ENCODE results near the gene PRR13.
"Not testable (repeated sequence)": the region's sequence is repeated elsewhere in the genome, so short reads cannot be mapped to it uniquely, and the experiment has no call there.

PRR13 gene

DNA sequence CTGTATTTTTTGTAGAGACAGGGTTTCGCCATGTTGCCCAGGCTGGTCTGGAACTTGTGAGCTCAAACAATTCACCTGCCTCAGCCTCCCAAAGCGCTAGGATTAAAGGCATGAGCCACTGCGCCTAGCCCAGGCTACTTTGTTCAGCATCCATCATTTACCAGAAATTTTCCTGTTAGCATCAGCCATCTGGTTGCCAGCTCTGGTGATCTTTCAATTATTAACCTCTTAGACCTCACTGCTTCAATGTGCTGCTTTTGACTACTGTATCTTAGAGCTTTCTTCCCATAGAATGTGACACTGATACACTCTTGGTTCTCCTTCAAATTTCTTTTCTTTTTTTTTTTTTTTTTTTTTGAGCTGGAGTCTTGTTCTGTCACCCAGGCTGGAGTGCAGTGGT lies 23.3 kb upstream of the PRR13 start:
- TF ChIP-seq, protein P1, sequence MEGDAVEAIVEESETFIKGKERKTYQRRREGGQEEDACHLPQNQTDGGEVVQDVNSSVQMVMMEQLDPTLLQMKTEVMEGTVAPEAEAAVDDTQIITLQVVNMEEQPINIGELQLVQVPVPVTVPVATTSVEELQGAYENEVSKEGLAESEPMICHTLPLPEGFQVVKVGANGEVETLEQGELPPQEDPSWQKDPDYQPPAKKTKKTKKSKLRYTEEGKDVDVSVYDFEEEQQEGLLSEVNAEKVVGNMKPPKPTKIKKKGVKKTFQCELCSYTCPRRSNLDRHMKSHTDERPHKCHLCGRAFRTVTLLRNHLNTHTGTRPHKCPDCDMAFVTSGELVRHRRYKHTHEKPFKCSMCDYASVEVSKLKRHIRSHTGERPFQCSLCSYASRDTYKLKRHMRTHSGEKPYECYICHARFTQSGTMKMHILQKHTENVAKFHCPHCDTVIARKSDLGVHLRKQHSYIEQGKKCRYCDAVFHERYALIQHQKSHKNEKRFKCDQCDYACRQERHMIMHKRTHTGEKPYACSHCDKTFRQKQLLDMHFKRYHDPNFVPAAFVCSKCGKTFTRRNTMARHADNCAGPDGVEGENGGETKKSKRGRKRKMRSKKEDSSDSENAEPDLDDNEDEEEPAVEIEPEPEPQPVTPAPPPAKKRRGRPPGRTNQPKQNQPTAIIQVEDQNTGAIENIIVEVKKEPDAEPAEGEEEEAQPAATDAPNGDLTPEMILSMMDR (IDR thresholded peaks at IDR 0.05; ENCODE audit: insufficient read depth, missing control alignments): no peak
- no peak for FAIRE-seq

DNA sequence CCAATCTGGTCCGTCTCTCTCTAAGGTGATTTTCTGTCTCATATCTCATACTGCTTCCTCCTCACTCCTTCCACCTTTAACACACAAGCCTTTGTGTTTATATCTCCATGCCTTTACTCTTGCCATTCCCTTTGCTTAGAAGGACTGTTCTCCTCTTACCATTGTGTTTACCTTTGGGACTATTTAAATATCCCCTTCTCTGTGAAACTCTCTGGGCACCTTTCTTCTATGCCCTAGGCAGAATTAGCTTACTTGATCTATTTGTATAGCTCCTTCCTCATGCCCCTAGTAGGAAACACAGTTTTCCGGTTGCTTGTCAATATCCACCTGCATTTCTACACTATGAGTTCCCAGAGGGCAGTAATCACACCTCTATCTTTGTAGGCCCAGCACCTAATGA lies 21.8 kb upstream of the PRR13 start:
- DNase-seq (ENCODE audit: insufficient read length, low spot score) (no peak), FAIRE-seq (no peak)
- TF ChIP-seq, protein P1 (IDR thresholded peaks at IDR 0.05; ENCODE audit: insufficient read depth, missing control alignments): no peak

More for the DNA sequence above, 23.3 kb upstream of the PRR13 start:
- DNase-seq (ENCODE audit: insufficient read length, low spot score): no peak

DNA sequence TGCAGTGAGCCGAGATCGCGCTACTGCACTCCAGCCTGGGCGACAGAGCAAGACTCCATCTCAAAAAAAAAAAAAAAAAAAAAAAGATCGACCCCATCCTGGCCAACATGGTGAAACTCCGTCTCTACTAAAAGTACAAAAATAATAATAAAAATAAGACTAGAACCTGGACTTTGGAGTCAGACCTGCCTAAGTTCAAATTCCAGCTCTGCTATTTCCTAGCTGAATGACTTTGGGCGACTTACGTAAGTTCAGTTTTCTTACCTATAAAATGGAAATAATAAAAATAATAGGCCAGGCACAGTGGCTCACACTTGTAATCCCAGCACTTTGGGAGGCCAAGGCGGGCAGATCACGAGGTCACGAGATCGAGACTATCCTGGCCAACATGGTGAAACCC lies 19.3 kb upstream of the PRR13 start:
- not testable (repeated sequence) for FAIRE-seq

DNA sequence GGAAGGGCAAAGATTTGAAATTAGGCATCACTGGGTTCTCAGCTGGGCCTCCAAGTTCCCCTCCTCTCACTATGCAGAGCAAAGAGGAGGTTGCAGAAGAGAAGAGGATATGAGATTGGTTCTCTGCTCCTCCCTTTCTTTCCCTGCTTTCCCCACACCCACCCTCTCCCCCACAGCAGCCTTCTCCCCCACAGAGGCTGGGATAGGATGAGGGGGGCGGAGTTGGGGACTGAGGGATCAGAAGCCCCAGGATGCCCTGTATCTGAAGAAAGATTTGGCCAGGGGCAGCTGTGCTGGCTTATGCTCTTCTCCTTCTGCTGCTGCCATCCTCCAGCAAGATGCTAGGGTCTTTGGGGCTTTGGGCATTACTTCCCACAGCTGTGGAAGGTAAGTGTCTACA lies 17.9 kb upstream of the PRR13 start, which contains the start of gene AMHR2:
TSS of gene AMHR2 (plus strand) at position 259 of the 400 bp plus-strand sequence. CDS start at position 339, 80 bp downstream.
- TF ChIP-seq, protein P1 (IDR thresholded peaks at IDR 0.05; ENCODE audit: insufficient read depth, missing control alignments): no peak
- DNase-seq (ENCODE audit: insufficient read length, low spot score) (no peak), FAIRE-seq (no peak)

More for the DNA sequence above, 19.3 kb upstream of the PRR13 start:
- DNase-seq (ENCODE audit: insufficient read length, low spot score): not testable (repeated sequence)

DNA sequence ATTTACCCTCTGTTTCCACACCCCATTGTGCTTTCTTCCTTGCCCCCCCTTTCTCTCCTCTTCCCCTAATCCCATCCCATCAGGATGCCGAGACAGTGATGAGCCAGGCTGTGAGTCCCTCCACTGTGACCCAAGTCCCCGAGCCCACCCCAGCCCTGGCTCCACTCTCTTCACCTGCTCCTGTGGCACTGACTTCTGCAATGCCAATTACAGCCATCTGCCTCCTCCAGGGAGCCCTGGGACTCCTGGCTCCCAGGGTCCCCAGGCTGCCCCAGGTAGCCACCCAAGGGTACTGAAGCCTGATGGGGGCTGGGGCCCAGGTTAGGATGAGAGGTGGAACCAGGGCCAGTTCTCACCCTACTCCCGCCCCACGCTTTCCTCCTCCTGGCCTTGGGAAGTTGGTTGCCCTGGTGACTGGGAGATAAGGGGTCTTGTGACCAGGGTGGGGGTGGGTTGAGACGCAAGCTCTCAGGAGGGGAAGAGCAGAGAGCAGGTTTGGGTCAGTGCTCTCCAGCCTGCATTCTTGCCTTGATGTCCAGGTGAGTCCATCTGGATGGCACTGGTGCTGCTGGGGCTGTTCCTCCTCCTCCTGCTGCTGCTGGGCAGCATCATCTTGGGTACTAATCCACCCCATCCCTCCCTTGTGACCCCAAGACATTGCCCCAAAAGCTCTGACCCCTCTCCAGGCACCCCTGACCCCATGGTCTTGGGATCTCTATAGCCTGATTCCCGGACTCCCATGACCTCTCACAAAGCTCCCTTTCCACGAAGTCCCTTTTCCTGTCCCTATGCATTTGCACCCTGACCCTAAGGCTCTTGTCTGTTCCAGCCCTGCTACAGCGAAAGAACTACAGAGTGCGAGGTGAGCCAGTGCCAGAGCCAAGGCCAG lies 16.7 kb upstream of the PRR13 start:
- FAIRE-seq (no peak), DNase-seq (ENCODE audit: insufficient read length, low spot score) (no peak)
- TF ChIP-seq, protein P1 (IDR thresholded peaks at IDR 0.05; ENCODE audit: insufficient read depth, missing control alignments): no peak

DNA sequence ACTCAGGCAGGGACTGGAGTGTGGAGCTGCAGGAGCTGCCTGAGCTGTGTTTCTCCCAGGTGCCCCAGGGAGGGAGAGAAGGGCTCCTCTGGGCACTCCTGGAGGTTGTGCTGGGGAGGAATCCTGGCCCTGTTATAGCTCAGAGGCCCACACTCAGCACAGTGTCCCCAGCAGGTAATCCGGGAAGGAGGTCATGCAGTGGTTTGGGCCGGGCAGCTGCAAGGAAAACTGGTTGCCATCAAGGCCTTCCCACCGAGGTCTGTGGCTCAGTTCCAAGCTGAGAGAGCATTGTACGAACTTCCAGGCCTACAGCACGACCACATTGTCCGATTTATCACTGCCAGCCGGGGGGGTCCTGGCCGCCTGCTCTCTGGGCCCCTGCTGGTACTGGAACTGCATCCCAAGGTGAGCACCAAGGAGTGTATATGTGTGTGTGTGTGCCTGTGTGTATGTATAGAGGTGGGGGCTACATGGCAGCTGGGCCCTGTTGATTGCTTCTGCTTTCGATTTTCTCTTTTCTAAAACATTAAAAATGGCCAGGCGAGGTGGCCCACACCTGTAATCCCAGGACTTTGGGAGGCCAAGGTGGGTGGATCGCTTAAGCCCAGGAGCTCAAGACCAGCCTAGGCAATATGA lies 15.9 kb upstream of the PRR13 start:
- TF ChIP-seq, protein P1 (IDR thresholded peaks at IDR 0.05; ENCODE audit: insufficient read depth, missing control alignments): no peak
- FAIRE-seq (no peak), DNase-seq (ENCODE audit: insufficient read length, low spot score) (no peak)

DNA sequence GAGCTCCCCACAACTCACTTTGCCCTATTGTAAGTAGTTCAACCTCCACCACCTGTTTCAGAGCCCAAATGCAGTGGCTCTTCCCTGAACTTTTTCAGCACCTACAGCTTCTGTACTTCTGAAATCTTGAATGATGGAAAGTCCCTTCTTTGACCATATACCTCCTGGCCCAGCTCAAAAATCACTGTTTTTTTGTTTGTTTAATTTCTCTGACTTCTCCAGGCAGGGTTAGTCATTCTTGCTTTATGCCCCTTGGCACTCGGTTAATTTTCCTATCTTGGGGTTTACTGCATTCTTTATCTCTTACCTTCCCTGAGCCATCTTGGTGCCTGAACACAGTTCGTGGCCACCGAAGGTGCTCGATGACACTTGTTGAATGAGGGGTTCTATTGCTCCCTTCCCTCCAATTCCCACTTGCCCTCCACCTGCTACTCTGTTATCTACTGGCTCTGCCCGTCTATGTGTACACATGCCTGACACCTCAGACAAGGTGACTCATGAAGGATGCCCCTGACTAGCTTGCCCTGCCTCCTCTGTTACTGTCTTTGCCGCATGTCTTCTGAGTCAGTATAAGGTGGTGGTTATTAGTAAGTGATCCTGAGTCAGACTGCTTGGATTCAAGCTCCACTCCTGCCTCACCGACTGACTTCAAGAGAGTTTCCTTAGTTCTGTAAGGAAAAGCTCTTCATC lies 13.5 kb upstream of the PRR13 start:
- TF ChIP-seq, protein P1 (IDR thresholded peaks at IDR 0.05; ENCODE audit: insufficient read depth, missing control alignments): no peak
- DNase-seq (ENCODE audit: insufficient read length, low spot score) (no peak), FAIRE-seq (no peak)
